ENCODE data around the gene MRPS22. TPM values are rescaled to one million over a fixed set of nuclear protein-coding genes. Genes with fewer than 3 reads are reported as not detected.

The MRPS22 gene
- total RNA-seq, 2 experiments from 2014 or later = 39.6 to 42.6 TPM

DNA sequence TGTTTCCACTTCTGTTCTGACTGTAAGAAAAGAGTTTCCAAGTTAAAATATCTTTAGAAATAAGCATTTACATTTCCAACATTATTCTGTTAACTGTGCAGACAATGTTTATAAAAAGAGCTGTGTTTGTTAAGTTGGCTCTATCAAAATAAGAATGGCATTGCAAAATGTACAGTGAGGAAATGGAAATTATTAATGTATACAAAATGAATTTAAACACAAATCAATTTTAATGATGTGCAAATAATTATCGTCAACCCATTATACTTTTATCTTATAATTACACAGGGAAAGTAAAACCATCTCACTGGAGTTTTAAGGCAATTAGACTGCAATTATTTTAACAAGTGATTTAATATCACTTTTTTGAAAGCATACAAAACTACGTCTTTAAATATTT, 17.5 kb downstream of the MRPS22 start:
- ATAC-seq (ENCODE audit: poor library complexity) (no peak), DNase-seq (no peak)
- POLR2A ChIA-PET = interaction anchor here (1.8 kb wide), 1 partner anchor 28 kb away, joined by 8 read pairs; the partner anchor contains the start of gene COPB2
- Histone ChIP-seq H3K9me3 (ENCODE audit: control insufficient read depth in 1 of 2, insufficient read depth in 1 of 2, low read length in 2 of 2) (no peaks in the 10 kb centered on the region), H3K27me3 (ENCODE audit: control insufficient read depth in 1 of 2, insufficient read depth in 2 of 2, low read length in 2 of 2) (no peaks in the 10 kb centered on the region), H3K4me1 (ENCODE audit: insufficient read depth, low read length) (no peaks in the 10 kb centered on the region), H3K27ac (ENCODE audit: low read depth in 1 of 2, low read length in 2 of 2) (no peak overlapping the region), H3K36me3 (ENCODE audit: insufficient read depth, low read length) (peaks cover 91% of the 10 kb centered on the region), H3K4me3 (ENCODE audit: low read length) (no peak overlapping the region)
- H3K9me3 Mint-ChIP-seq = no peaks in the 10 kb centered on the region
- H3K27me3 Mint-ChIP-seq = no peaks in the 10 kb centered on the region
- no peak for TF ChIP-seq CTCF (IDR thresholded peaks at IDR 0.05)
- H3K36me3 Mint-ChIP-seq (ENCODE audit: low read depth) = peaks cover 94% of the 10 kb centered on the region
- CTCF ChIA-PET = no interaction called here
- intact Hi-C loops (cut with DNase I, micrococcal nuclease) = no loop called here
- no peaks in the 10 kb centered on the region for H3K4me1 Mint-ChIP-seq (ENCODE audit: low read depth)
- no peak overlapping the region for H3K27ac Mint-ChIP-seq
- no peak overlapping the region for H3K4me3 Mint-ChIP-seq

GRCh38 chr3:139364549-139364948, 20.7 kb downstream of the MRPS22 start:
- CTCF ChIA-PET = interaction anchor here (1.3 to 1.6 kb wide), 2 partner anchors 8 to 11 kb away, joined by 3 to 4 read pairs; no protein-coding TSS in a partner anchor
- Histone ChIP-seq H3K27me3 (ENCODE audit: control insufficient read depth in 1 of 2, insufficient read depth in 2 of 2, low read length in 2 of 2) (no peaks in the 10 kb centered on the region), H3K4me1 (ENCODE audit: insufficient read depth, low read length) (no peaks in the 10 kb centered on the region), H3K4me3 (ENCODE audit: low read length) (no peak overlapping the region), H3K36me3 (ENCODE audit: insufficient read depth, low read length) (peaks cover 90% of the 10 kb centered on the region), H3K9me3 (ENCODE audit: control insufficient read depth in 1 of 2, insufficient read depth in 1 of 2, low read length in 2 of 2) (no peaks in the 10 kb centered on the region), H3K27ac (ENCODE audit: low read depth in 1 of 2, low read length in 2 of 2) (no peak overlapping the region)
- POLR2A ChIA-PET = no interaction called here
- intact Hi-C loops (cut with DNase I, micrococcal nuclease) = no loop called here
- Mint-ChIP-seq H3K9me3 (no peaks in the 10 kb centered on the region), H3K4me3 (no peak overlapping the region), H3K27me3 (no peaks in the 10 kb centered on the region), H3K4me1 (ENCODE audit: low read depth) (no peaks in the 10 kb centered on the region), H3K36me3 (ENCODE audit: low read depth) (peaks cover 95% of the 10 kb centered on the region), H3K27ac (no peak overlapping the region)
- ATAC-seq (ENCODE audit: poor library complexity) (no peak), DNase-seq (no peak)
- no peak for TF ChIP-seq CTCF (IDR thresholded peaks at IDR 0.05)

GRCh38 chr3:139374099-139374498, 30.3 kb downstream of the MRPS22 start:
- intact Hi-C loops (cut with DNase I, micrococcal nuclease) = no loop called here
- ATAC-seq (ENCODE audit: poor library complexity) (no peak), DNase-seq (no peak)
- ChIA-PET POLR2A (no interaction called here), CTCF (no interaction called here)
- Mint-ChIP-seq H3K9me3 (no peaks in the 10 kb centered on the region), H3K27me3 (no peaks in the 10 kb centered on the region), H3K4me3 (no peak overlapping the region), H3K27ac (no peak overlapping the region), H3K36me3 (ENCODE audit: low read depth) (peaks cover 88% of the 10 kb centered on the region), H3K4me1 (ENCODE audit: low read depth) (peaks cover 1% of the 10 kb centered on the region)
- Histone ChIP-seq H3K4me3 (ENCODE audit: low read length) (no peak overlapping the region), H3K36me3 (ENCODE audit: insufficient read depth, low read length) (peaks cover 93% of the 10 kb centered on the region), H3K4me1 (ENCODE audit: insufficient read depth, low read length) (no peaks in the 10 kb centered on the region), H3K27me3 (ENCODE audit: control insufficient read depth in 1 of 2, insufficient read depth in 2 of 2, low read length in 2 of 2) (no peaks in the 10 kb centered on the region), H3K9me3 (ENCODE audit: control insufficient read depth in 1 of 2, insufficient read depth in 1 of 2, low read length in 2 of 2) (no peaks in the 10 kb centered on the region), H3K27ac (ENCODE audit: low read depth in 1 of 2, low read length in 2 of 2) (no peak overlapping the region)
- no peak for TF ChIP-seq CTCF (IDR thresholded peaks at IDR 0.05)

All from CD4-positive, alpha-beta T cell (primary cell).